ENCODE results near the gene TAF6L. TPM values are rescaled to one million over a fixed set of nuclear protein-coding genes. Genes with fewer than 3 reads are reported as not detected.

TAF6L gene
- total RNA-seq, 1 experiment from 2014 or later = 42.1 TPM

- TF ChIP-seq, protein P1, sequence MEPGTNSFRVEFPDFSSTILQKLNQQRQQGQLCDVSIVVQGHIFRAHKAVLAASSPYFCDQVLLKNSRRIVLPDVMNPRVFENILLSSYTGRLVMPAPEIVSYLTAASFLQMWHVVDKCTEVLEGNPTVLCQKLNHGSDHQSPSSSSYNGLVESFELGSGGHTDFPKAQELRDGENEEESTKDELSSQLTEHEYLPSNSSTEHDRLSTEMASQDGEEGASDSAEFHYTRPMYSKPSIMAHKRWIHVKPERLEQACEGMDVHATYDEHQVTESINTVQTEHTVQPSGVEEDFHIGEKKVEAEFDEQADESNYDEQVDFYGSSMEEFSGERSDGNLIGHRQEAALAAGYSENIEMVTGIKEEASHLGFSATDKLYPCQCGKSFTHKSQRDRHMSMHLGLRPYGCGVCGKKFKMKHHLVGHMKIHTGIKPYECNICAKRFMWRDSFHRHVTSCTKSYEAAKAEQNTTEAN (CRISPR knock-in tag; IDR thresholded peaks at IDR 0.05) = peak; percentile 68; the same call in 1 of the 2 replicates
- TF ChIP-seq SMAD3 (CRISPR knock-in tag; IDR thresholded peaks at IDR 0.05; ENCODE audit: borderline replicate concordance) (peak; percentile 92), CDX4 (CRISPR knock-in tag; IDR thresholded peaks at IDR 0.05; ENCODE audit: borderline replicate concordance) (no peak), NR3C1 (CRISPR knock-in tag; conservative IDR thresholded peaks at IDR 0.05; ENCODE audit: low read depth) (no peak), FOXP1 (CRISPR knock-in tag; IDR thresholded peaks at IDR 0.05; ENCODE audit: borderline replicate concordance) (peak; percentile 94), ZBTB21 (CRISPR knock-in tag; IDR thresholded peaks at IDR 0.05; ENCODE audit: borderline replicate concordance) (peak; percentile 93; the same call in 1 of the 2 replicates), ESRRA (CRISPR knock-in tag; IDR thresholded peaks at IDR 0.05; ENCODE audit: borderline replicate concordance) (peak; percentile 72; the same call in 1 of the 2 replicates), ZNF138 (CRISPR knock-in tag; conservative IDR thresholded peaks at IDR 0.05) (peak; percentile 97), ZNF671 (CRISPR knock-in tag; IDR thresholded peaks at IDR 0.05) (peak; percentile 74; the same call in 1 of the 2 replicates), NR2C2 (CRISPR knock-in tag; IDR thresholded peaks at IDR 0.05) (no peak), ZNF232 (CRISPR knock-in tag; IDR thresholded peaks at IDR 0.05) (peak; percentile 96), JUN (CRISPR knock-in tag; IDR thresholded peaks at IDR 0.05) (0 out of 2 replicates have a peak, but pooled peaks have one; percentile 18), TEAD4 (CRISPR knock-in tag; IDR thresholded peaks at IDR 0.05) (no peak), FOXP4 (CRISPR knock-in tag; IDR thresholded peaks at IDR 0.05) (peak; percentile 70), EMX1 (CRISPR knock-in tag; IDR thresholded peaks at IDR 0.05) (no peak; the same call in 1 of the 2 replicates), SP1 (CRISPR knock-in tag; conservative IDR thresholded peaks at IDR 0.05) (peak; percentile 98), SOX15 (CRISPR knock-in tag; IDR thresholded peaks at IDR 0.05) (no peak), ZNF396 (CRISPR knock-in tag; IDR thresholded peaks at IDR 0.05; ENCODE audit: borderline replicate concordance) (no peak), ZNF263 (CRISPR knock-in tag; IDR thresholded peaks at IDR 0.05; ENCODE audit: low read depth) (peak; percentile 35; the same call in 1 of the 2 replicates), RORB (CRISPR knock-in tag; IDR thresholded peaks at IDR 0.05) (no peak), TP53 (CRISPR knock-in tag; IDR thresholded peaks at IDR 0.05) (peak; percentile 94; the same call in 1 of the 2 replicates), OVOL2 (CRISPR knock-in tag; IDR thresholded peaks at IDR 0.05; ENCODE audit: borderline replicate concordance) (no peak), ETV6 (CRISPR knock-in tag; IDR thresholded peaks at IDR 0.05) (peak; percentile 97), CBFB (CRISPR knock-in tag; IDR thresholded peaks at IDR 0.05; ENCODE audit: low read depth) (peak; percentile 98), NFE2L1 (CRISPR knock-in tag; IDR thresholded peaks at IDR 0.05) (no peak)
- TF ChIP-seq, protein P2, sequence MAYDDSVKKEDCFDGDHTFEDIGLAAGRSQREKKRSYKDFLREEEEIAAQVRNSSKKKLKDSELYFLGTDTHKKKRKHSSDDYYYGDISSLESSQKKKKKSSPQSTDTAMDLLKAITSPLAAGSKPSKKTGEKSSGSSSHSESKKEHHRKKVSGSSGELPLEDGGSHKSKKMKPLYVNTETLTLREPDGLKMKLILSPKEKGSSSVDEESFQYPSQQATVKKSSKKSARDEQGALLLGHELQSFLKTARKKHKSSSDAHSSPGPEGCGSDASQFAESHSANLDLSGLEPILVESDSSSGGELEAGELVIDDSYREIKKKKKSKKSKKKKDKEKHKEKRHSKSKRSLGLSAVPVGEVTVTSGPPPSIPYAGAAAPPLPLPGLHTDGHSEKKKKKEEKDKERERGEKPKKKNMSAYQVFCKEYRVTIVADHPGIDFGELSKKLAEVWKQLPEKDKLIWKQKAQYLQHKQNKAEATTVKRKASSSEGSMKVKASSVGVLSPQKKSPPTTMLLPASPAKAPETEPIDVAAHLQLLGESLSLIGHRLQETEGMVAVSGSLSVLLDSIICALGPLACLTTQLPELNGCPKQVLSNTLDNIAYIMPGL (CRISPR knock-in tag; IDR thresholded peaks at IDR 0.05) = peak; percentile 77; the same call in 1 of the 2 replicates
- TF ChIP-seq, protein P3, sequence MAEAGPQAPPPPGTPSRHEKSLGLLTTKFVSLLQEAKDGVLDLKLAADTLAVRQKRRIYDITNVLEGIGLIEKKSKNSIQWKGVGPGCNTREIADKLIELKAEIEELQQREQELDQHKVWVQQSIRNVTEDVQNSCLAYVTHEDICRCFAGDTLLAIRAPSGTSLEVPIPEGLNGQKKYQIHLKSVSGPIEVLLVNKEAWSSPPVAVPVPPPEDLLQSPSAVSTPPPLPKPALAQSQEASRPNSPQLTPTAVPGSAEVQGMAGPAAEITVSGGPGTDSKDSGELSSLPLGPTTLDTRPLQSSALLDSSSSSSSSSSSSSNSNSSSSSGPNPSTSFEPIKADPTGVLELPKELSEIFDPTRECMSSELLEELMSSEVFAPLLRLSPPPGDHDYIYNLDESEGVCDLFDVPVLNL (CRISPR knock-in tag; IDR thresholded peaks at IDR 0.05; ENCODE audit: borderline replicate concordance, low read depth) = no peak
- TF ChIP-seq, protein P4, sequence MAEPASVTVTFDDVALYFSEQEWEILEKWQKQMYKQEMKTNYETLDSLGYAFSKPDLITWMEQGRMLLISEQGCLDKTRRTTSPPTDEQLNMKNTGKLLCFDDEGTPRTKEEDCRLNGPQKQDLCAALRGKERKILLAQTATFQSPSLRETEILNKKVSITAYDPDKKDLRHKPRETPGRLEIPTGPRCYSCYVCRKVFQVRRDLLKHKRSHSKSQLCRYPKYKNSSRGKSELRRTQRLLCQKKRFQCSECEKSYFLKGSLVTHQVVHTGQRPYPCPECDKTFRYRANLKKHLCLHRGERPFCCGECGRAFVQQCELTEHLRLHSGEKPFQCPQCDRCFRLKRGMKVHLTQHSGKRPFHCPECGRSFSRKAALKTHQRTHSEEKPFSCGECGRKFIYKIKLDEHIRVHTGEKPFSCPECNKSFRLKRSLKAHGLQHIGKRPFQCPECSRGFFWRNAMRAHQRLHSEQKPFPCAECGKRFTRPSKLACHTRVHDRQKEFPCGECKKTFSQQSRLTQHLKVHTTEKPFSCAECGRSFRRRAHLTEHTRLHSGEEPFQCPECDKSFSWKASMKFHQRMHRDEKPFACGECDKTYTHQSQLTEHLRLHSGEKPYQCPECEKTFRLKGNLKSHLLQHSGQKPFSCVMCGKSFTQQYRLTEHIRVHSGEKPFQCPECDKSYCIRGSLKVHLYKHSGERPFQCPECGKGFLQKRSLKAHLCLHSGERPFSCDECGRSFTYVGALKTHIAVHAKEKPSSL (CRISPR knock-in tag; conservative IDR thresholded peaks at IDR 0.05) = no peak
These were observed 16.0 kb downstream of the TAF6L start, which contains the start of gene TMEM179B (continued) for GRCh38 chr11:62787005-62787759.

Measured in WTC11 (cell line).